ENCODE data around the gene ASPA.
A peak's percentile ranks its signal among the peaks of the same experiment; 100 is the strongest.

DNA sequence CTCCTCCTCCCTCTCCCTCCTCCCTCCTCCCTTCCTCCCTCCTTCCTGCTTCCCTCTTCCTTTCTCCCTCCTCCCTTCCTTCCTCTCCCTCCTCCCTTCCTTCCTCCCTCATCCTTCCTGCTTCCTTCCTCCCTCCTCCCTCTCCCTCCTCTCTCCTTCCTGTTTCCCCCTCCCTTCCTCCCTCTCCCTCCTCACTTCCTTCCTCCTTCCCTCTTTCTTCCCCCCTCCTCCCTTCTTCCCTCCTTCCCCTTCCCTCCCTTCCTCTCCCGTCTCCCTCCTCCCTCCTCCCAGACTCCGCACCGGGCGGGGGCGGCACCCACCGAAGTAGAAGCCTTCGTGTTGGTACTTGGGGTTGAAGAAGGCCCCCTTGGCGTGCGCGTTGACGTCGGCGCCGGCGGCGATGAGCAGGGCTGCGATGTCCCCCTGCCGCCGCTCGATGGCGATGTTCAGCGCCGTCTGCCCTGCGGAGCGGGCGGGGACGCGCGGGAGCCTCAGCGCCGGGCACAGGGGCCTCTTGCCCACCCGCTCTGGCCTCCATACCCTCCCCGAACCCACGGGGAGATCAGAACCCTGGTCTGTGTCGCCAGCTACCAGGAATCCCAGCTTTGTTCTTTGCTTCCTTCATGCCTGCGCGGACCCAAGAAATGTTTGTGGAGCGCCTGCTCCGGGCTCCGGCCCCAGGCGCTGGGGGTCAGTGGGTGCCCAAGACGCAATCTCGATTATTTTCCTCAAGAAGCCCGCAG, 59.6 kb downstream of the ASPA start:
- TF ChIP-seq, protein P1, sequence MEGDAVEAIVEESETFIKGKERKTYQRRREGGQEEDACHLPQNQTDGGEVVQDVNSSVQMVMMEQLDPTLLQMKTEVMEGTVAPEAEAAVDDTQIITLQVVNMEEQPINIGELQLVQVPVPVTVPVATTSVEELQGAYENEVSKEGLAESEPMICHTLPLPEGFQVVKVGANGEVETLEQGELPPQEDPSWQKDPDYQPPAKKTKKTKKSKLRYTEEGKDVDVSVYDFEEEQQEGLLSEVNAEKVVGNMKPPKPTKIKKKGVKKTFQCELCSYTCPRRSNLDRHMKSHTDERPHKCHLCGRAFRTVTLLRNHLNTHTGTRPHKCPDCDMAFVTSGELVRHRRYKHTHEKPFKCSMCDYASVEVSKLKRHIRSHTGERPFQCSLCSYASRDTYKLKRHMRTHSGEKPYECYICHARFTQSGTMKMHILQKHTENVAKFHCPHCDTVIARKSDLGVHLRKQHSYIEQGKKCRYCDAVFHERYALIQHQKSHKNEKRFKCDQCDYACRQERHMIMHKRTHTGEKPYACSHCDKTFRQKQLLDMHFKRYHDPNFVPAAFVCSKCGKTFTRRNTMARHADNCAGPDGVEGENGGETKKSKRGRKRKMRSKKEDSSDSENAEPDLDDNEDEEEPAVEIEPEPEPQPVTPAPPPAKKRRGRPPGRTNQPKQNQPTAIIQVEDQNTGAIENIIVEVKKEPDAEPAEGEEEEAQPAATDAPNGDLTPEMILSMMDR (IDR thresholded peaks at IDR 0.05) = peak in 2 of 4 experiments; percentile 33 to 37
- no peak for TF ChIP-seq POLR2A (IDR thresholded peaks at IDR 0.05)

Measured in sigmoid colon (tissue), 3 donors.